Gastrocnemius medialis (tissue), 4 donors: ENCODE data around the gene SOX1. TPM values are rescaled to one million over a fixed set of nuclear protein-coding genes. Genes with fewer than 3 reads are reported as not detected.

Source experiments
- ATAC-seq, 2 donors: fragments of 150-250 bp; one replicate each; pipeline ENCODE4 v1.9.1; 2016
- DNase-seq, 2 donors: peaks; one replicate each; pipeline ENCODE4 v3.0.0-alpha.2; 2019
- H3K27ac ChIP-seq, 4 donors: fragments of 200-600 bp; sonication (generic); 1 replicate in 1 of 4; 2 replicates in 3 of 4; pipeline ENCODE4 v1.5.1; 2016 to 2018; ENCODE audit warnings: mild to moderate bottlenecking in 2 of 4, moderate library complexity in 1 of 4
- H3K27me3 ChIP-seq, 3 donors: fragments of 200-600 bp; sonication (generic) in 2 of 3; 1 replicate in 1 of 3; 2 replicates in 2 of 3; pipeline versions ENCODE4 v1.5.1 to v1.6.0; 2016 to 2019; ENCODE audit warnings: mild to moderate bottlenecking in 1 of 3, moderate library complexity in 1 of 3
- H3K36me3 ChIP-seq, 2 donors: fragments of 200-600 bp; sonication (generic) in 1 of 2; one replicate each; pipeline ENCODE4 v1.5.1; 2017 to 2018
- H3K4me1 ChIP-seq, 2 donors: fragments of 200-600 bp; sonication (generic) in 1 of 2; one replicate each; pipeline ENCODE4 v1.5.1; 2016 to 2017; ENCODE audit warnings: mild to moderate bottlenecking in 2 of 2
- H3K4me3 ChIP-seq, 4 donors: fragments of 200-600 bp; sonication (generic) in 3 of 4; 1 replicate in 1 of 4; 2 replicates in 3 of 4; pipeline ENCODE4 v1.5.1; 2016 to 2019; ENCODE audit warnings: mild to moderate bottlenecking in 2 of 4
- H3K9me3 ChIP-seq, 3 donors: fragments of 200-600 bp; sonication (generic) in 2 of 3; 1 replicate in 1 of 3; 2 replicates in 2 of 3; pipeline ENCODE4 v1.5.1; 2016 to 2019
- CTCF ChIP-seq, 5 experiments: fragments of 450-650 bp in 3 of 5; fragments of 200-600 bp in 2 of 5; sonication (generic) in 2 of 5; IDR thresholded peaks in 4 of 5; conservative IDR thresholded peaks in 1 of 5; 1 replicate in 4 of 5; 2 replicates in 1 of 5; pipeline ENCODE4 v1.5.1; 2016 to 2019; ENCODE audit warnings: antibody characterized with exemption in 5 of 5, mild to moderate bottlenecking in 3 of 5, moderate library complexity in 3 of 5
- POLR2A ChIP-seq, 2 donors: fragments of 450-650 bp; IDR thresholded peaks; one replicate each; pipeline ENCODE4 v1.6.1; 2017; ENCODE audit warnings: antibody characterized with exemption in 2 of 2, mild to moderate bottlenecking in 2 of 2, moderate library complexity in 2 of 2
- in situ Hi-C, 4 donors: fragments of 200-750 bp; cut with MboI; loops; one replicate each; pipeline versions ENCODE4 v1.15.0 to v1.8.0; 2017; ENCODE audit warnings: low sequenced_read_pairs in 4 of 4
- intact Hi-C: fragments of 100-400 bp; cut with DNase I; formaldehyde crosslinking; loops from one replicate; pipeline ENCODE4 v1.15.1; 2023; ENCODE audit warnings: low total_unique reads
- total RNA-seq, 4 donors: library from RNA; depleted of rRNA; stranded (reverse); fragments of >200 nt; gene quantifications; one replicate each; pipeline versions ENCODE4 v1.1.0 to v1.2.3, GENCODE V29; 2016

The SOX1 gene
- total RNA-seq, 4 donors from 2014 or later: not detected

DNA sequence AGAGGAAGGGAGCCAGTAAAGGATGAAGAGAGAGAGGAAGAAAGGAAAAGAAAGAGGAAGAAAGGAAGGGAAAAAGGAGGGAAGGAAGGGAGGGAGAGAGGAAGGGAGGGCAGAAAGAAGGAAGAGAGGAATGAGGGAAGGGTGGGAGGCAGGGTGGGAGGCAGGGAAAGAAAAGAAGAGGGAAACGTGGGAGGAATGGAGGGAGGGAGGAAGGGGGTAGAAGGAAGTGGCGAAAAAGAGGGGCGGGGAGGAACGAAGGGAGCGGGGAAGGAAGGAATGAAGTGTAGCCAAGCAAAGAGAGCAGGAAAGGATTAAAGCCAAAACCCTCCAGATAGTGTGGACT, 53.1 kb downstream of the SOX1 start:
- intact Hi-C loops: no loop called here
- in situ Hi-C loops: no loop called here
- Histone ChIP-seq H3K4me1 (no peaks in the 10 kb centered on the region), H3K4me3 (no peak overlapping the region), H3K36me3 (no peaks in the 10 kb centered on the region), H3K27me3 (no peaks in the 10 kb centered on the region), H3K9me3 (no peaks in the 10 kb centered on the region), H3K27ac (no peak overlapping the region)
- TF ChIP-seq CTCF (IDR thresholded peaks at IDR 0.05 in 4 of 5, conservative IDR thresholded peaks at IDR 0.05 in 1 of 5): no peak
- no peak for TF ChIP-seq POLR2A (IDR thresholded peaks at IDR 0.05)
- DNase-seq (no peak), ATAC-seq (no peak)
